Caki2 (cell line): ENCODE measurements around the gene PRDM1. TPM values are rescaled to one million over a fixed set of nuclear protein-coding genes. Genes with fewer than 3 reads are reported as not detected.

Experiments
- DNase-seq: peaks from one replicate; pipeline ENCODE4 v3.0.0-alpha.2; 2015; ENCODE audit warnings: low read depth
- in situ Hi-C: cut with HindIII; loops from 2 replicates; pipeline ENCODE4 v1.10.0; 2016; ENCODE audit warnings: low sequenced_read_pairs, low pct_unique_long_range_greater_than_20kb, mixed read lengths
- total RNA-seq: library from RNA; depleted of rRNA; stranded (reverse); fragments of >200 nt; shearing (Covaris generic); gene quantifications from 2 replicates; pipeline ENCODE4 v1.2.3, GENCODE V29; 2014; ENCODE audit warnings: low replicate concordance

The PRDM1 gene
- total RNA-seq, 1 experiment from 2014 or later, result 0.37 TPM

GRCh38 chr6:106087548-106088325, 1.6 kb downstream of the PRDM1 start:
- DNase-seq, result no peak
- in situ Hi-C loops, result no loop called here

- in situ Hi-C loops, result no loop called here
These were observed 3.9 kb downstream of the PRDM1 start for GRCh38 chr6:106090001-106090400.

DNA sequence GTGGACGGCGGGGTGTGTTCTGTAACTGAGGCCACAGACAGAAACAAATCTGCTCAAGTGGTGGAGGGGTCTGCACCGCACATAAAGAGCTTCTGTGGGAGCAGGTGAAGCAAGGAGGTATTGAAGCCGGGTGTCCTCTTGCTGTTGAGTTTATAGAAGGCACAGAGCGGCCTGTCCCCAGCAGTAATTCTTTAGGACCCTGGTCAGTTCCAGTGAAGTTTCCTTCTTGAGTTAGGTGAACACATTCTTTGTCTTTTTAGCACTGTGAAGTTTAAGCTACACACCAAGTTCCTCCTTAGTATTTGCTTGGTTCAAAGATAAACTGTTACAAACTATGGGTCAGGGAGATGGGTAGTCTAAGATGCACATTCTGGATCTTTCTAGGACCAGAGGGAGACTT, 6.1 kb downstream of the PRDM1 start:
- DNase-seq, result no peak
- in situ Hi-C loops, result no loop called here

More at GRCh38 chr6:106090001-106090400, 3.9 kb downstream of the PRDM1 start:
- peak; percentile 17 for DNase-seq

- in situ Hi-C loops, result no loop called here
- no peak for DNase-seq
These were observed 8.3 kb downstream of the PRDM1 start for GRCh38 chr6:106094261-106094963.

GRCh38 chr6:106094964-106095335, 8.8 kb downstream of the PRDM1 start:
- no peak for DNase-seq
- in situ Hi-C loops, result no loop called here

- in situ Hi-C loops, result no loop called here
- DNase-seq, result no peak
These were observed 11.5 kb downstream of the PRDM1 start for GRCh38 chr6:106097411-106098231.

GRCh38 chr6:106098383-106099234, 12.5 kb downstream of the PRDM1 start:
- in situ Hi-C loops, result no loop called here
- DNase-seq, result no peak

- DNase-seq, result no peak
- in situ Hi-C loops, result no loop called here
These were observed 13.1 kb downstream of the PRDM1 start for GRCh38 chr6:106099235-106099537.

DNA sequence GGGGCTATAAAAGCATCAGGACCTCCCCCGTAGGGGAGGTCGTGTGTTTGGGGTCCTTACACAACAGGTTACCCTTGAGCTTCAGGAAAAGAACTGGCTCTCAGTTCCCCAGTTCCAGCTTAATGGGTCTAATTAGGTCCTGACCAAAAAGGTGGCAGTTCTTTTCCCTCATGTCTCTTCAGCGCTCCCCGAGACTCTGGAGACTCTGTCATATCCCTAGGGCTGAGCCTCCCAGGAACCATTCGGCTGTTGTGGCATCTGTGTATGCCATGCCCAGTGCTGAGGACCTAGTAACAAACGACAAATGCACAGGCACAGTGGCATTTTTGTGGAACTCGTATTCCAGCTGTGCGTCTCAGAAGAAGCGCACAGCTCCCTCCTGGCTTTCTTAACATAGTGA, 14.6 kb downstream of the PRDM1 start:
- in situ Hi-C loops, result no loop called here
- DNase-seq, result no peak

DNA sequence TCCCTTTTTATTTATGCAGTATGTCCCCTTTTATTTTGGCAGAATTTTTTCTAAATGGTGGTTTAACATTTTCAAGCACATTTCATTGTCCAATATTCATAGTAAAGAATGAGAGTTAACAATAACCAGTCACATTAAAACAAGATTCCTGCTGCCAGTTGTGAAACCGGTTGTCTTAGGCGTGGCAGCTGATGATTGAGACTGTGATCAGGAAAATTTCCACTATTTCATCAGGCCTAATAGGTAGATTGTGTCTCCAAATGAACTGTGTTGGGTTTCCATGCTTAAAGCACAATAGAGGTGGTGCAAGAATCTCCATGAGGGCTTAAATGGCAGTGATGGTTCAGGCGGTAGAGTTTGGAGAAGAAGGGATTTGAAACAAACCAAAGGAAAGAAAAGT, 15.3 kb downstream of the PRDM1 start:
- no peak for DNase-seq
- in situ Hi-C loops, result no loop called here

DNA sequence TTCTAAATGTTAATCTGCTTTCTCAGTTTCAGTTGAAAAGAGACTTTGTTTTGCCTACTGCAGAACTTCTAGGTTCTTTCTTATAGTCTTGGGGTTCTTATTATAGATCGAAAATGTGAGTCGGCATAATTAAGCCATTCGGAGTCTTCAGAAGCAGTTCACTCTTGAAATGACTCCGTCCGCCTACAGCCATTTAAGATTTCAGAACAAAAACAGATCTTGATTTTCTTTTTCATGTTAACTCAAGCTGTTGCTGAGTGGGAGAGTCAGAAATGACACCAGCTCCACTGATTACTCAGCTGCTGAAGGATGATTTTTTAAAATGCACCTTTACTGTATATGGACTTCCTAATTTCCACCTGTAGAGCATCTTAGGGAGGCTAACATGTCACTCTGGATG, 15.9 kb downstream of the PRDM1 start:
- no peak for DNase-seq
- in situ Hi-C loops, result no loop called here

DNA sequence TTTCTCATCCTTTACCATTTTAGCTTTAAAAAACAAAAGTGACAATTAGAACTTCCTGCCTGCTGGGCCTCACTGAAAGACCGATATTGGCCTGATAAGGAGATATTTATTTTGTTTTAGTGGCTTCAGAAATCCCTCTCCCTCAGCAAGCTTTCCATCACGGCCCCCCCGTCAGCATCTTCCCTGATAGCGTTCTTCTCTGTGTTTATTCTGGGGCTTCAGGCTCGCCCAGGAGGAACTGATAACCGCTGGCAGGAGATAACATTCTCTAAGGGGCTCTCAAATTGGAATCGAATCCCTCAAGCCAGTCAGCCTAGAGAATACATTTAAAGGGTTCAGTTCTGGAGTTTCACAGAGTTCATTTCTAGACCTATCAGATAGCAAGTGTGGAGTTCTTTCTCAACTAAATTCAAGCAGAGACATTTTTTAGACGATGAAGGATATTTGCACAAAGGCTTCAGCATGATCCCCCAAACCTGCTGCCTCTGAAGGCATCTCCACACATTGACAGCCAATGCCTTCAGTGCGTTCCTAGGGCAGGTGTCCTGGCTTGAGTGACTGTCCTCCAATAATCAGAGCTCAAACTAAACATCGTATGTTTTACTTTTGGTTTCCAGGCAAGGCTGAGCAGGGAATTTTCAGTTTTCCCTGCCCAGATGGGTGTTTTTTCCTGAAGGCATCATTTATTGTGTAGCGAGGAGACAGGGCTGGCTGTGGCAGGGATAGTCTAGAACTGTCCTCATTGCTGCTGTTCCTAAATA, 17.0 kb downstream of the PRDM1 start:
- in situ Hi-C loops, result no loop called here
- DNase-seq, result no peak

GRCh38 chr6:106103728-106104109, 17.6 kb downstream of the PRDM1 start:
- in situ Hi-C loops, result no loop called here
- no peak for DNase-seq

DNA sequence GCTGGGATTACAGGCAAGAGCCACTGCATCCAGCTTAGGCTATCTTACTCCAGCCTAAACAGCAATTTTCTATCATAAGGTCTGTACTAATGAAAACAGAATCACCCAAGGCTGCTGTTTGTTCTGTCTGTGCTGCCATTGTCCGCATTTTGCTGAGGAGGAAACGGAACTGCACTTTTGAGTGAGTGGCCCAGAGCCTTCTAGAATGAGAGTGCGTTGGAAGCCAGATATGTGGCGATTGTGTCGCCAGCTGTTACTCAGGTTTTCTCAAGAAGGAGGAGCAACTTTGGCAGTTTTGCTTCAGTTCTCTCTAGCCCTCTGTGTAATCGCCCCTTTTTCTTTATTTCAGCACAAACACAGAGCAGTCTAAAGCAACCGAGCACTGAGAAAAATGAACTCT, 18.3 kb downstream of the PRDM1 start:
- DNase-seq, result no peak
- in situ Hi-C loops, result no loop called here

DNA sequence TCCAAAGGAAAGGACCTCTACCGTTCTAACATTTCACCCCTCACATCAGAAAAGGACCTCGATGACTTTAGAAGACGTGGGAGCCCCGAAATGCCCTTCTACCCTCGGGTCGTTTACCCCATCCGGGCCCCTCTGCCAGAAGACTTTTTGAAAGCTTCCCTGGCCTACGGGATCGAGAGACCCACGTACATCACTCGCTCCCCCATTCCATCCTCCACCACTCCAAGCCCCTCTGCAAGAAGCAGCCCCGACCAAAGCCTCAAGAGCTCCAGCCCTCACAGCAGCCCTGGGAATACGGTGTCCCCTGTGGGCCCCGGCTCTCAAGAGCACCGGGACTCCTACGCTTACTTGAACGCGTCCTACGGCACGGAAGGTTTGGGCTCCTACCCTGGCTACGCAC, 18.8 kb downstream of the PRDM1 start:
- in situ Hi-C loops, result no loop called here
- DNase-seq, result no peak

DNA sequence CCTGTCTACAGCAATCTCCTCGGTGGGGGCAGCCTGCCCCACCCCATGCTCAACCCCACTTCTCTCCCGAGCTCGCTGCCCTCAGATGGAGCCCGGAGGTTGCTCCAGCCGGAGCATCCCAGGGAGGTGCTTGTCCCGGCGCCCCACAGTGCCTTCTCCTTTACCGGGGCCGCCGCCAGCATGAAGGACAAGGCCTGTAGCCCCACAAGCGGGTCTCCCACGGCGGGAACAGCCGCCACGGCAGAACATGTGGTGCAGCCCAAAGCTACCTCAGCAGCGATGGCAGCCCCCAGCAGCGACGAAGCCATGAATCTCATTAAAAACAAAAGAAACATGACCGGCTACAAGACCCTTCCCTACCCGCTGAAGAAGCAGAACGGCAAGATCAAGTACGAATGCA, 19.4 kb downstream of the PRDM1 start:
- in situ Hi-C loops, result no loop called here
- DNase-seq, result no peak

GRCh38 chr6:106106276-106107042, 20.3 kb downstream of the PRDM1 start:
- no peak for DNase-seq
- in situ Hi-C loops, result no loop called here
